Measurements from ENCODE around the gene TELO2.

Gene TELO2

DNA sequence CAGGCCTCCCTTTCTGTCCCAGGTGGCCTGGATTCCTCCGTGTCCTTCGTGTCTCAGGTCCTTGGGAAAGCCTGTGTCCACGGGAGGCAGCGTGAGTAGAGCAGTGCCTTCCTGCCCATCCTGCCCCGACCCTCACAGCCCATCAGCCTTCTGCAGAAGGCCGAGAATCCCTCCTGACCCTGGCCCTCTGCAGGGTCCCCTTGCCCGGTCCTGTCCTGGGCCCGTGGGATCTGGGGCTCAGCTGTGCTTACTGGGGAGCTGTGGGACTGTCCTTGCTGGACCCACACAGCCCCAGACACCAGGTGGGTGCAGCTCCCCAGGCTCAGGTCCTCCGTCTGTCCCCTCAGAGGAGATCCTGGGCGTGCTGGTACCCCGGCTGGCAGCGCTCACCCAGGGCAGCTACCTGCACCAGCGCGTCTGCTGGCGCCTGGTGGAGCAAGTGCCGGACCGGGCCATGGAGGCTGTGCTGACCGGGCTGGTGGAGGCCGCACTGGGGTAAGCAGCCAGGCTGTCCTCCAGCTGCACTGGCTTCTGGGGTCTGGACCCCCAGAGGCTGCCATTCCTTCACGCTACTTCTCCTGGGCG, 3.9 kb downstream of the TELO2 start:
- no peak for TF ChIP-seq CTCF (IDR thresholded peaks at IDR 0.05; ENCODE audit: borderline replicate concordance, control extremely low read depth, extremely low read depth, insufficient read depth, missing control alignments)
- in situ Hi-C loops (cut with MboI; ENCODE audit: low sequenced_read_pairs, unreplicated experiment), result no loop called here
- DNase-seq (ENCODE audit: low spot score), result no peak

DNA sequence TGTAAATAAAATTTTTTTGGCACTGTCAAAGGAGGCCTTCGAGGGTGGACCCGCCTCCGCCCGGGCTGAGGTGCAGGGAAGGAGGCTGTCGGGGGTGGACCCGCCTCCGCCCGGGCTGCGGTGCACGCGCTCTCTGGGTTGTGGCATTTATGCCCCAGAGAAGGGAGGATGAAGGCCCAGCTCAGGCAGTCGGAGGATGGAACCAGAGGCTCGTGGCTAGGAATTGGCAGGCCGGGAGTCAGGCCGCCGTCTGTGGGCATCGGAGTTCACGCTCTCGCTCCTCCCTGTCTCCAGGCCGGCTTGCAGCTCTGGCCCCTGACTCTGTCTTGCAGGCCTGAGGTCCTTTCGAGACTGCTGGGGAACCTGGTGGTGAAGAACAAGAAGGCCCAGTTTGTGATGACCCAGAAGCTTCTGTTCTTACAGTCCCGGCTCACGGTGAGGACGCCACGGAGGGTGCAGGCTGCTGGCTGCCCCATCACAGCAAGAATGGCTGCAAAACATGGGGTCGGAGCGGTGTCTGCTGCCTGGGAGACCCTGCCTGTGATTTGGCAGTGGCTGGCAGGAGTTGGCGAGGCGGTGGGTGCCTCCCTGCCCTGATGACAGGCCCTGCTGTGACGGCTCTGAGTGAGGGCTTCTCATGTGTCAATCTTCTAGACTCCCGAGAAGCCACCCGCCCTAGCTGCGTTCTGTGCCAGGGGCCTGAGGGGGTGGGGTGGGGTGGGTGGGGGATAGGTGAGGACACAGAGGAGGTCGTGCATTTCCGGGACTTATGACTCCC, 5.9 kb downstream of the TELO2 start:
- in situ Hi-C loops (cut with MboI; ENCODE audit: low sequenced_read_pairs, unreplicated experiment), result no loop called here
- DNase-seq (ENCODE audit: low spot score), result no peak
- no peak for TF ChIP-seq CTCF (IDR thresholded peaks at IDR 0.05; ENCODE audit: borderline replicate concordance, control extremely low read depth, extremely low read depth, insufficient read depth, missing control alignments)

DNA sequence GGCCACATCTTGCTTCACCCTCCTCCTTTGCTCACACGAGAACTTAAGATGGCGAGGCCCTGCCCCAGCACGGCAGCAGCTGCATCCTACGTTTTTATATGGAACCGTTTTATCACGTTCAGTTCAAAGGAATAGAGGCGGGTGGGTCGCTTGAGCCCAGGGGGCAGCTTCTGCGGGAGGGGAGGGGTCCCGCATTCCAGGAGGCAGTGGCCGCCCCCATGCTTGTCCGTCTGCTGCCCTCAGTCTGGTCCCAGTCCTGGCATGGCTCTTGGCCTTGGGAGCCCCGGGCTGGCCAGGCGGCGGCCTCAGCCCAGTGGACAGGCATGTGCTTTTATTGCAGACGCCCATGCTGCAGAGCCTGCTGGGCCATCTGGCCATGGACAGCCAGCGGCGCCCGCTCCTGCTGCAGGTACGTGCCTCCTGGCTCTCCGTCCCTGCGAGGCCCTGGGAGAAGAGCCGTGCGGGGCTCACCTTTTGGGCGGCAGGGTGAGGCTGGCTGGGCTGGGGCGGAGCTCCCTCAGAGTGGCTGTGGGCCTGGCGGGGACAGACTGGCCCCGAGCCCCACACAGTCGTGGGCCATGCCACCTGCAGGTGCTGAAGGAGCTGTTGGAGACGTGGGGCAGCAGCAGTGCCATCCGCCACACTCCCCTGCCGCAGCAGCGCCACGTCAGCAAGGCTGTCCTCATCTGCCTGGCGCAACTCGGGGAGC, 6.8 kb downstream of the TELO2 start:
- DNase-seq (ENCODE audit: low spot score), result no peak
- in situ Hi-C loops (cut with MboI; ENCODE audit: low sequenced_read_pairs, unreplicated experiment), result no loop called here
- no peak for TF ChIP-seq CTCF (IDR thresholded peaks at IDR 0.05; ENCODE audit: borderline replicate concordance, control extremely low read depth, extremely low read depth, insufficient read depth, missing control alignments)

- TF ChIP-seq CTCF (IDR thresholded peaks at IDR 0.05; ENCODE audit: borderline replicate concordance, control extremely low read depth, extremely low read depth, insufficient read depth, missing control alignments), result no peak
Measured at GRCh38 chr16:1500465-1501150, 7.4 kb downstream of the TELO2 start.

DNA sequence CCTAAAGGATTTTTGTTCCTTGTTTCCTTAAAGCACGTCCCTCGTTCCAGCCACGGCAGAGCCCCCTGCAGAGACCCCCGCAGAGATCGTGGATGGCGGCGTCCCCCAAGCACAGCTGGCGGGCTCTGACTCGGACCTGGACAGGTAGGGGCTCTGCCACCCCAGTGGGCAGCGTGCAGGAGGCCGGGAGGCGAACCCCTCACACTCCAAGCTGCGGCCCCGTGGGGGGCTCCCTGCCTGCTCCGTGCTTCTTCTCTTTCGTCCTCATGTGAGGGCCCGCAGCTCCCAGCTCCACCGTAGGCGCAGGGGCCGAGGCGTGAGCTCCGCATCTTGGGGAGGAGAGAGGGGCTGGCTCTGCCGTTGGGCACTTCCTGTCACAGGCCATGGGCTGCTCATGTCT, 8.5 kb downstream of the TELO2 start:
- DNase-seq (ENCODE audit: low spot score), result no peak
- in situ Hi-C loops (cut with MboI; ENCODE audit: low sequenced_read_pairs, unreplicated experiment), result no loop called here
- no peak for TF ChIP-seq CTCF (IDR thresholded peaks at IDR 0.05; ENCODE audit: borderline replicate concordance, control extremely low read depth, extremely low read depth, insufficient read depth, missing control alignments)

More at GRCh38 chr16:1500465-1501150, 7.4 kb downstream of the TELO2 start:
- in situ Hi-C loops (cut with MboI; ENCODE audit: low sequenced_read_pairs, unreplicated experiment), result no loop called here
- no peak for DNase-seq (ENCODE audit: low spot score)
